KBM-7 (cell line): ENCODE measurements around the gene PRKCA.
"Not testable (repeated sequence)": the region's sequence is repeated elsewhere in the genome, so short reads cannot be mapped to it uniquely, and the experiment has no call there.

Experiments
- DNase-seq: peaks from one replicate; pipeline ENCODE4 v3.0.0-alpha.2; 2015
- in situ Hi-C: fragments of 300-500 bp; cut with MboI; formaldehyde crosslinking; loops from 2 replicates; pipeline ENCODE4 v1.14.3; 2020; ENCODE audit warnings: low sequenced_read_pairs, low pct_unique_long_range_greater_than_20kb, mixed read lengths

PRKCA gene

DNA sequence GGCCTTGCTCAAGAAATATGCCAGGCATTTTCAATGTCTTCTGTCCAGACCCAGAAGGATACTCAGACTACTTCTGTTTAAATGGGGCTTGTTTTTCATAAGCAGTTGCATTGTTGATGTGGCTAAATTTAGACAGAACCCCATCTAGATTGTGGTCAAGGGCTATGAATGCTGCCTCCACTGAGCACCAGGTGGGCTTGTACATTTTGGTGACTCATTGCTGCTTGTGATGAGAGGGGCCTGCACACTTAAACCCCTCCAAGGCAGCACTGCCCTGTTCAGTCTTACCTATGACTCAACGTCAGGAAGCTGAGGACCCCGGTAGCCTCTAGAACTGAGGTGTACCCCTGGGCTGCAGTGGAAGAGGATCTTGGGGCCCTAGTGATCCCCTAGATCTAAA lies 144.0 kb downstream of the PRKCA start:
- no peak for DNase-seq

DNA sequence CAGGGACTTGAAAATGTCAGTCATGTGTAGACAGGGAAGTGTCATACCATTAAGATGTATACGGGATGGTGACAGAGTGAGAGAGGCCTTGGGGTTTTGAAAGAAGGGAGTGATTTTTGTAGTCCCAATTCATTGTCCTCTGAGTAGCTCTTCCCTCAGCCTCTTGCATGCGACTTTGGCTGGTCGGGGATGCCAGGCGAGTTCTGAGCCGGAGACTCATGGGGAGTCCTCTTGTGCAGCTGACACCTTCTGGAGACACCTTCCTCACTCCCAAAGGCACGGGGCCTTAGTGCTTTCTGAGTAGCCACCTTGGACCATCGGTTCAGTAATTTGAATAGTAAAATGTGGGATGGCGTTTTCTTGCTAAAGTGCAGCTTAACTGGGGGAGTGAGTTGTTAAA lies 144.7 kb downstream of the PRKCA start:
- DNase-seq, result no peak
- in situ Hi-C loops, result no loop called here

More for the DNA sequence above, 144.0 kb downstream of the PRKCA start:
- in situ Hi-C loops, result no loop called here

GRCh38 chr17:66448026-66448639 lies 145.7 kb downstream of the PRKCA start:
- in situ Hi-C loops, result no loop called here
- no peak for DNase-seq

GRCh38 chr17:66449418-66449977 lies 147.1 kb downstream of the PRKCA start:
- in situ Hi-C loops, result no loop called here
- no peak for DNase-seq

- no peak for DNase-seq
- in situ Hi-C loops, result no loop called here
Measured at GRCh38 chr17:66450008-66450851, 147.8 kb downstream of the PRKCA start.

DNA sequence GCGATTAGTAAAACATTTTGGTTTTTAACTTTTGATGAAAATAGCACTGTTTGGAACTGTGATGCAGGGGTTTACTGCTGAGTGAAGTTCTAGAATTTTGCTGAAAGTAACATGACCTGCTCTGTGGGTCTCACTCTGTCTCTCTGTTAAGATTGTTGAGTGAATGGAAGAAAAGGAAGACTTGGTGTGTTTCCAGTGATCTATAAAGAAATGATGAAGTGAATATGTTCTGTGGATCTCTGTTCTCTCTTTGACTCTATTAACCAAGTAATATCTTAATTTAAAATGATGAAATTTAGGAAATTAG lies 148.4 kb downstream of the PRKCA start:
- in situ Hi-C loops, result no loop called here
- no peak for DNase-seq

DNA sequence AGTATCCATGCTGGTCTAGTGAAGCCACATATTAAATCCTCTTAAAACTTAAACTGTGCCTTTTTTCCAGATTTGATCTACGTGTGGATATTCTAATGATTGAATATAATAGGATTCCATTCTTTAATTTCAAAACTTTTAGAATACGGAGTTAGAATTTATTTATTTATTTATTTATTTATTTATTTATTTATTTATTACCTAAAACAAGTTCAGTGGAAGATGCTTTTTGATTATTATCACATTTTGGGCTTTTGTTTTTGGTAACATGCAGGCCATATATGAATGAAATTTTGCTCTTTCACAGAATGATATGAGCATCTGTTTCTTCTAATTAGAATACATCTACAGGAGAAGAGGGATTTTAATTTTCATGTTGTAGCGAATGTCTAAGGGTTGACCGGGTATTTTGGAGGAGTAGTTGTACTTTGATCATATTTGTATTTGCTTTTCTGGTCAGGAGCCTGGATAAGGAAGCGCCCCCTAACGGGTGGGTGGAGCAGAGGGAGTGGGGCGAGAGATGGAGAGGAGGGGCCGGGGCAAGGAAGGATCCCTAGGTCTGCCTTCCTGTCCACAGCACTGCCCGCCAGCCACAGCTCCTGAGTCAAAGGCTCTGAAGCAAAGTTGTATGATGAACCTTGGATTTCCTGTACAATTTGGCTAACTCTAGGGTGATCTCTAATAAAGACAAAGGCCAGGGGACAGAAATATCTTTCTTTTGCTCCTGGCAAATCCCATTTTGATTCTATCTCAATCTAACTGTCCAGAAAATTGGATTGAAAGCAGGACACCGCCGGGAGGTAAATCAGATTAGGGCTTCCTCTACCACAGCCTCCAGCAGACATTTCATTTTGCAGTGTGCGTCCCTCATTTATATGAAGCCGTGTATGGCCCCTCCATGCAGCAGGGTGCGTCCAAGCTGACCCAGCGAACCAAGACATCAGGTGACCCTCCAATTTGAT lies 149.1 kb downstream of the PRKCA start:
- DNase-seq, result no peak
- in situ Hi-C loops, result no loop called here

DNA sequence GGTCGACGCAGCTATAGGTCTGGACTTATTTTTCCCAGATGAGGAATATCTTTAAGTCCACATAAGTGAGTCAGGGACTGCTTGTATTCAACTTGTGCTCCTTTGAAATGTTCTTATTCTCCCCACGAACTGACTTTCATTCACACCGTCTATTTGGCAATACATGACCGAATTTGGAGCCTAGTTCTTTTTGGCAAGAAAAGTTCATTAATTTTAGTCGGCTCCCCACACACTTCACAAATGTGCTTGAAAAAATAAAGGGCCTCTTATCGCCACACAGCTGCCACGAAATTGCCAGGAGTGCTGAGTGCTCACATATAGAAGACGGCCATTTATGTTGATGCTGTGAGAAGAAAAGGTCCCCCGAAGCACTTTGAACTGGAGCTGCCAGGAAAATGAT lies 152.6 kb downstream of the PRKCA start:
- no peak for DNase-seq
- in situ Hi-C loops, result no loop called here

DNA sequence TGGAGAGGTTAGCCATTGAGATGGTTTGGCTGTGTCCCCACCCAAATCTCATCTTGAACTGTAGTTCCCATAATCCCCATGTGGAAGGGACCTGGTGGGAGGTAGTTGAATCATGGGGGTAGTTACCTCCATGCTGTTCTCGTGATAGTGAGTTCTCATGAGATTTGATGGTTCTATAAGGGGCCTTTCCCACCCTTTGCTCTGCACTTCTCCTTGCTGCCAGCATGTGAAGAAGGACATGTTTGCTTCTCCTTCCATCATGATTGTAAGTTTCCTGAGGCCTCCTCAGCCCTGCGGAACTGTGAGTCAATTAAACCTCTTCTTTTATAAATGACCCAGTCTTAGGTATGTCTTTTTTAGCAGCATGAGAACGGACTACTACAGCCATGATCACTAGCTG lies 155.1 kb downstream of the PRKCA start:
- in situ Hi-C loops, DNase-seq: not testable (repeated sequence)

GRCh38 chr17:66458782-66459181 lies 156.4 kb downstream of the PRKCA start:
- in situ Hi-C loops, result no loop called here
- DNase-seq, result no peak

GRCh38 chr17:66459811-66460270 lies 157.4 kb downstream of the PRKCA start:
- DNase-seq, result no peak
- in situ Hi-C loops, result no loop called here

GRCh38 chr17:66460558-66460957 lies 158.1 kb downstream of the PRKCA start:
- in situ Hi-C loops, result no loop called here
- DNase-seq, result no peak

DNA sequence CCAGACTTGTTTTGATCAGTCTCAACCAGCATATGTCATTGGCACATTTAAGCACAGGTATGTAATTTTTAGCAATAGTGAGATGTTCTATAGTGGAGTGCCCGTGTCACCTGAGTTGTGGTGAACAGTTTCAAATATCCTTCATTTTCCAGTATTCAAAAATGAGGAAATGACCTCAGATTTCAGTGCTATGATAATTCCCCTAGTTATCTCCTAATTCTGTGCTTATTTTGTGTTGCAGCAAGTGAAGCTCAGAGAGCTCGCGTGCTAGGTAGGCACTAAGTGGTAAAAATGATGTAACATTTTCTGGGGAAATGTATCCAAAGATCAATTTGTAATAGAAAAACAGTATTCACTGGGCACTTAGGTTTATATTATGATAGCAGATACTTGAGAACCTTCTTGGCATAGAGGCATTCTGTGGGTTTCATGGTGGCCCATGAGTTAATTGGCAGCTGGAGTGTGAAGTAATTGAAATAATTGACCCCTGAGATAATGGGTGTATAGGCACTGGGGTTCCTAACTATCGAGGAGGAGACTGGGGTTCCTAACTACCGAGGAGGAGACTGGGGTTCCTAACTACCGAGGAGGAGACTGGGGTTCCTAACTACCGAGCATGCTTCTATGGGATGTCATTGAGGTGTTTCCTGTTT lies 159.1 kb downstream of the PRKCA start:
- DNase-seq, result no peak
- in situ Hi-C loops, result no loop called here

DNA sequence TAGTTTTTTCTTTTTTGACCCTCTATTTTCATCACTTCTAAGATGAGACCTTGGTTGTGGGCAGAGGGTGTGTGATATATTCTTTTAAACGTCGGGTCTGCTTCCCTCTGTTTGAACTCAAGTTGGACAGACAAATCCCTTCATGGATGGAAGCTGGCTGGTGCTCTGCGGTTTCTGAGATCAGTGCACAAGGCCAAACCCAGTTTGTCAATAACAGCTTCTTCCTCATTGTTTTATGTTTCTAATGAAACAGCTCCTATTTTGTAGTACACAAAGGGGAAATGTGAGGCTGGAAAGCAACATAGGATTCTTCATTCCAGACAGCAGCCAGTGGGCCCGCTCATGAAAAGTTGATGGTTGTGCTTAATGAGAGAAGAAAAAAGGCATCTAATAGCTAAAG lies 159.6 kb downstream of the PRKCA start:
- DNase-seq, result no peak
- in situ Hi-C loops, result no loop called here

DNA sequence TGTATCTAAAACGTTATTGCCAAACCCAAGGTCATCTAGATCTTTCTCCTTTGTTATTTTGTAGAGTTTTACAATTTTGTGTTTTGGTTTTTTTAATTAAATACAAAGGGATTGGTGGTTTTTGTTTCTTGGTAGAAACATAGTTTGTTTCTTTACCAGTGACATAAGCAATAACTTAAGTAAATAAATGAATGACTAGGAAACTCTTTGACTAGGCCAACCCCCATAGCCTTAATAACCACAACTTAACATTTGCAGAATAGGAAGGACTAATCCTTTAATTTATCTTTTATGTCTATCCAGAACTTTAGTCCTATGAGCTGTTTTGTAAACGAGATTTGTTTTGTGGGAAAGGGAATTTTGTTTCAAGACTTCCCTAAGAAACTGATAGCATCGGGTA lies 162.5 kb downstream of the PRKCA start:
- DNase-seq, result no peak
- in situ Hi-C loops, result no loop called here

DNA sequence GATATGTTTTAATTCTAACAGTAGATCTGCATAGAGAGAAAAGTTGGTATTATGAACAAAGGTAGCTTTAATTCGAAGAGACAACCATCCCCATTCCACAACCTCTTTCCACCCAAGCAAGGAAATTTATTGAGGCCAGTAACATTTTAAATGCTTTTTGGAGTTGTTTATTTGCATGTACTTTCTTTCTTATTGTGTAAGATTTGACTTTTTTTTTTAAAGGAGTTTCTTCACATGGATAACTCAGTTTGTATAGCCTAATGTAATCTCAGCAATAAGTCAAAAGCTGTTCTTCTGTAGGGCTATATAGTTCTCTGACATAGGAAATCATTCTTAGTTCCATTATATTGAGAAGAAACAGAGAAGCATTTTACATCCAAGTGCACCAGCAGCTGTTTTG lies 163.3 kb downstream of the PRKCA start:
- DNase-seq, result no peak
- in situ Hi-C loops, result no loop called here

GRCh38 chr17:66466106-66466820 lies 163.8 kb downstream of the PRKCA start:
- in situ Hi-C loops, result no loop called here
- DNase-seq, result no peak

GRCh38 chr17:66466840-66467367 lies 164.5 kb downstream of the PRKCA start:
- no peak for DNase-seq
- in situ Hi-C loops, result no loop called here
